LNCaP clone FGC (cell line): ENCODE results near the gene ITGB4.

Experiments
- DNase-seq: peaks from one replicate; pipeline ENCODE4 v3.0.0-alpha.2; 2011; ENCODE audit warnings: low read depth
- H3K4me3 ChIP-seq: 2 replicates; pipeline ENCODE4 v1.5.1; 2011; ENCODE audit warnings: mild to moderate bottlenecking, low read depth, low read length, control low read depth
- TF ChIP-seq, protein P1 (sequence below): IDR thresholded peaks from 2 replicates; pipeline ENCODE4 v1.5.1; 2012; ENCODE audit warnings: mild to moderate bottlenecking; ENCODE audit not compliant: control insufficient read depth, insufficient read depth; ENCODE audit errors: extremely low read depth

ITGB4 gene

DNA sequence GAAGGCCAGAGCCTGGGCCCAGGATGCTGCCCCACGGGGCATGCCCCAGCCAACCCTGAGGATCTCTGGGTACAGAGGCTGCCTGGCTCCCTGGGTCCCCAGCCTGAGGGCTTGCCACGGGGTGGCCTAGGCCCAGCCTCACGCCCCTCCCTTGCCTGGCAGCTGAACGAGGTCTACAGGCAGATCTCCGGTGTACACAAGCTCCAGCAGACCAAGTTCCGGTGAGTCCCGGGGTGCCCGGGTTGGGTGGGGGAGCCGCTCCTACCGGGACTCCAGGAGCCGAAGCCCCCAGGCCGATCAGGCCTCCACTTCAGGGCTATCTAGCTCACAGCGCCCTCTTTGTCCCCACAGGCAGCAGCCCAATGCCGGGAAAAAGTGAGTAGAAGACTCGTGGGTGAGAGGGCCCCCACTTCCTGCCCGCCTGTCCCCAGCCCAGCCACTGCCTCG, 19.4 kb downstream of the ITGB4 start:
- no peak for DNase-seq
- no peak overlapping the region for H3K4me3 ChIP-seq
- TF ChIP-seq, protein P1, sequence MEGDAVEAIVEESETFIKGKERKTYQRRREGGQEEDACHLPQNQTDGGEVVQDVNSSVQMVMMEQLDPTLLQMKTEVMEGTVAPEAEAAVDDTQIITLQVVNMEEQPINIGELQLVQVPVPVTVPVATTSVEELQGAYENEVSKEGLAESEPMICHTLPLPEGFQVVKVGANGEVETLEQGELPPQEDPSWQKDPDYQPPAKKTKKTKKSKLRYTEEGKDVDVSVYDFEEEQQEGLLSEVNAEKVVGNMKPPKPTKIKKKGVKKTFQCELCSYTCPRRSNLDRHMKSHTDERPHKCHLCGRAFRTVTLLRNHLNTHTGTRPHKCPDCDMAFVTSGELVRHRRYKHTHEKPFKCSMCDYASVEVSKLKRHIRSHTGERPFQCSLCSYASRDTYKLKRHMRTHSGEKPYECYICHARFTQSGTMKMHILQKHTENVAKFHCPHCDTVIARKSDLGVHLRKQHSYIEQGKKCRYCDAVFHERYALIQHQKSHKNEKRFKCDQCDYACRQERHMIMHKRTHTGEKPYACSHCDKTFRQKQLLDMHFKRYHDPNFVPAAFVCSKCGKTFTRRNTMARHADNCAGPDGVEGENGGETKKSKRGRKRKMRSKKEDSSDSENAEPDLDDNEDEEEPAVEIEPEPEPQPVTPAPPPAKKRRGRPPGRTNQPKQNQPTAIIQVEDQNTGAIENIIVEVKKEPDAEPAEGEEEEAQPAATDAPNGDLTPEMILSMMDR, result no peak

DNA sequence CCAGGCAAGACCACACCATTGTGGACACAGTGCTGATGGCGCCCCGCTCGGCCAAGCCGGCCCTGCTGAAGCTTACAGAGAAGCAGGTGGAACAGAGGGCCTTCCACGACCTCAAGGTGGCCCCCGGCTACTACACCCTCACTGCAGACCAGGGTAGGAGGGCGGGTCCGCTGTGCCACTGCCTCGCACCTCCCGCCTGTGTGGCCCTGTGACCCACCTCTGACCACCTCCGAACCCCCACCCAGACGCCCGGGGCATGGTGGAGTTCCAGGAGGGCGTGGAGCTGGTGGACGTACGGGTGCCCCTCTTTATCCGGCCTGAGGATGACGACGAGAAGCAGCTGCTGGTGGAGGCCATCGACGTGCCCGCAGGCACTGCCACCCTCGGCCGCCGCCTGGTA, 21.1 kb downstream of the ITGB4 start:
- no peak overlapping the region for H3K4me3 ChIP-seq
- no peak for DNase-seq
- TF ChIP-seq, protein P1, result no peak

DNA sequence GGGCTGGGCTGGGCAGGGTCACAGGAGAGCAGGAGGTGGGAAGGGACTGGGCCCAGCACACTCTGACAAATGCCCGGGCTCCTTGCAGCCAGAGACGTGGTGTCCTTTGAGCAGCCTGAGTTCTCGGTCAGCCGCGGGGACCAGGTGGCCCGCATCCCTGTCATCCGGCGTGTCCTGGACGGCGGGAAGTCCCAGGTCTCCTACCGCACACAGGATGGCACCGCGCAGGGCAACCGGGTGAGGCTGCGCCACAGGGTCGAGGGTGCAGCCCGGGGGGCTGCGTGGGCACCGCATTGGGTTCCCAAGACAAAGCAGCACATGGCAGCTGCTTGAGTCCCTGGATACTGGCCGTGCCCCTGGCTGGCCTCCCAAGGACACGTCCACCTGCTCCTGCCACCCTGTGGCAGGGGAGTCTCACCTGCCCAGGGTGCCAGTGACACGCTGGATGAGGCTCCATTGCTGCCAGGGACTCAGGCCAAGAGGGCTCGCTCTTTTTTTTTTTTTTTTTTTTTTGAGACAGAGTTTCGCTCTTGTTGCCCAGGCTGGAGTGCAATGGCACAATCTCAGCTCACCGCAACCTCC, 22.5 kb downstream of the ITGB4 start:
- no peak for DNase-seq
- TF ChIP-seq, protein P1, result no peak
- H3K4me3 ChIP-seq, result no peak overlapping the region

DNA sequence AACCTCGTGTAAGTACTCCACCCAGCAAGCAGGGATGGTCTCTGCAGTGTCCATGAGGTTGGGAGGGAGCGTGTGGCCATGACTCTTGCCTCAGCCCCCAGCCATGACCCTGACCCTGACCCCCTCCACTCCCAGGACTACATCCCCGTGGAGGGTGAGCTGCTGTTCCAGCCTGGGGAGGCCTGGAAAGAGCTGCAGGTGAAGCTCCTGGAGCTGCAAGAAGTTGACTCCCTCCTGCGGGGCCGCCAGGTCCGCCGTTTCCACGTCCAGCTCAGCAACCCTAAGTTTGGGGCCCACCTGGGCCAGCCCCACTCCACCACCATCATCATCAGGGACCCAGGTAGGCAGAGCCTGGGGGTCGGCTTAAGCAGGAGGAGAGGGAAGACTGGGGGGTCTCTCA, 27.4 kb downstream of the ITGB4 start:
- no peak overlapping the region for H3K4me3 ChIP-seq
- TF ChIP-seq, protein P1, result no peak
- DNase-seq, result no peak

DNA sequence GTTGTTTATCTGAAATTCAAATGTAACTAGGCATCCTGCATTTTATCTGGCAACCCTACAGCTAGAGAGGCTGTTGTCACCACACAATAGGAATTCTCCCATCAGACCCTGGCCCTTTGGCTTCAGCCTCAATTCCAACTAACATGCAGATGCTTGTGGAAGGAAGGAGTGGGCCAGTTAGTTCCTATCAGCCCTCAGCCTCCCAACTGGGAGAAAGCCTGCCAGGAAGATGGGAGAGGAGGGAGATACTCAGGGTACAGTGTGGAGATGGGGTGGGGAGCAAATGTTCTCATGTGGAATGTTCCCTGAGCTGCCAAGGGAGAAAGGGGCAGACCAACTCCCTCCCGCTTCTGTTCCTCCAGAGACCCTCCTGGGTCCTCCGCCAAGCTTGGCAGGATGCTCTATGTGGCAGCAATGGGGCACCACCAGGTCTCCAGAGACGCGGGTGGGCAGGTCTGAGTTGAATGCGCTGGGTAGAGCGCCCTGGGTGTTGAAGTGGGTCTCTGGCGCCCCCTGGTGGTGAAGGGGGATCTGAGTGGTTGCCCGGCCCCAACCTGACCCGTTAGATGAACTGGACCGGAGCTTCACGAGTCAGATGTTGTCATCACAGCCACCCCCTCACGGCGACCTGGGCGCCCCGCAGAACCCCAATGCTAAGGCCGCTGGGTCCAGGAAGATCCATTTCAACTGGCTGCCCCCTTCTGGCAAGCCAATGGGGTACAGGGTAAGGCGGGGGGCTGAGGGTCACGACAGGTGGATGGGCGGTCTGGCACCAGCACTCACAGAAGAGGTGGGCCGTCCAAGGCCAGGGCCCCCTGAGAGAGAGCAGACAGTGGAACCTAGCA, 28.5 kb downstream of the ITGB4 start:
- DNase-seq, result no peak
- no peak overlapping the region for H3K4me3 ChIP-seq
- TF ChIP-seq, protein P1, result peak; percentile 84

DNA sequence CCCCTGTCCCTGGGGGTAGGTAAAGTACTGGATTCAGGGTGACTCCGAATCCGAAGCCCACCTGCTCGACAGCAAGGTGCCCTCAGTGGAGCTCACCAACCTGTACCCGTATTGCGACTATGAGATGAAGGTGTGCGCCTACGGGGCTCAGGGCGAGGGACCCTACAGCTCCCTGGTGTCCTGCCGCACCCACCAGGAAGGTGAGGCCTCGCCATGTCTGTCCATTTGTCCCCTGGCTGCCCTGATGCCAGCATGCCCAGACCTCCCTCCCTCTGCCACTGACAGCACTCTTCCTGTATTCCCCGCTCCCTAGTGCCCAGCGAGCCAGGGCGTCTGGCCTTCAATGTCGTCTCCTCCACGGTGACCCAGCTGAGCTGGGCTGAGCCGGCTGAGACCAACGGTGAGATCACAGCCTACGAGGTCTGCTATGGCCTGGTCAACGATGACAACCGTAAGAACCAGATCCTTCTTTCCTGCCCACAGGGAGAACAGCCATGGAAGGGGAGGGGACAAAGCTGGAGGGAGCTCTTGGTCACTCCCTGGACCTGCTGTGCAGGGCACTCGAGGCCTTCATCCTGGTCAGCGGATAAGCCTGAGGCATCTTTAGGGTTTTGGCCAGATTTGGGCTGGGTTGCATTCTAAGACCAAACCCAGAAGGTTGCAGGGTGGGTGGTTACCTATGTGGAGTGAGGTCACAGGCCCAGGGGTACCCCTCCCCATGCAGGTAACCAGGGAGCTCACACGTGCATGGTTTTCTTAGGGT, 29.6 kb downstream of the ITGB4 start:
- H3K4me3 ChIP-seq, result no peak overlapping the region
- DNase-seq, result no peak
- TF ChIP-seq, protein P1, result no peak
